Karpas-422 (cell line): ENCODE measurements around the gene GJD3. TPM values are rescaled to one million over a fixed set of nuclear protein-coding genes. Genes with fewer than 3 reads are reported as not detected.
A peak's percentile ranks its signal among the peaks of the same experiment; 100 is the strongest.

Experiments used
- DNase-seq: peaks from one replicate; pipeline ENCODE4 v3.0.0-alpha.2; 2015
- H2AFZ ChIP-seq: fragments of 200-600 bp; sonication (generic); 2 replicates; pipeline ENCODE4 v1.6.1; 2014; ENCODE audit warnings: antibody characterized with exemption, low read length, mixed read lengths
- H3K27ac ChIP-seq: fragments of 200-600 bp; sonication (generic); 2 replicates; pipeline ENCODE4 v1.5.1; 2014; ENCODE audit warnings: mild to moderate bottlenecking, low read length, moderate library complexity
- H3K27me3 ChIP-seq: fragments of 200-600 bp; sonication (generic); 2 replicates; pipeline ENCODE4 v1.6.1; 2014; ENCODE audit warnings: low read length, mixed read lengths
- H3K36me3 ChIP-seq: fragments of 200-600 bp; sonication (generic); 2 replicates; pipeline ENCODE4 v1.6.1; 2014; ENCODE audit warnings: low read length, mixed read lengths; ENCODE audit not compliant: insufficient read depth
- H3K4me1 ChIP-seq: fragments of 200-600 bp; sonication (generic); 2 replicates; pipeline ENCODE4 v1.6.1; 2014; ENCODE audit warnings: mild to moderate bottlenecking, low read length, mixed read lengths
- H3K4me2 ChIP-seq: fragments of 200-600 bp; sonication (generic); 2 replicates; pipeline ENCODE4 v1.6.1; 2014; ENCODE audit warnings: low read length, low read depth, mild to moderate bottlenecking; ENCODE audit not compliant: poor library complexity, severe bottlenecking
- H3K4me3 ChIP-seq: fragments of 200-600 bp; sonication (generic); 2 replicates; pipeline ENCODE4 v1.5.1; 2014; ENCODE audit warnings: mild to moderate bottlenecking, antibody characterized with exemption, low read length, mixed read lengths
- H3K79me2 ChIP-seq: fragments of 200-600 bp; sonication (generic); 2 replicates; pipeline ENCODE4 v1.6.1; 2014; ENCODE audit warnings: mild to moderate bottlenecking, low read length, mixed read lengths
- H3K9ac ChIP-seq: fragments of 200-600 bp; sonication (generic); 2 replicates; pipeline ENCODE4 v1.6.0; 2014; ENCODE audit warnings: low read length
- H3K9me2 ChIP-seq: fragments of 200-600 bp; sonication (generic), shearing (Covaris generic); replicated peaks from 2 replicates; pipeline ENCODE4 v1.6.0; 2014; ENCODE audit warnings: mild to moderate bottlenecking, low read length, moderate library complexity; ENCODE audit not compliant: insufficient read depth
- H3K9me3 ChIP-seq: fragments of 300-700, 200-600 bp; sonication (generic); 2 replicates; pipeline ENCODE4 v1.6.1; 2014; ENCODE audit warnings: low read length, mixed read lengths
- H4K20me1 ChIP-seq: fragments of 200-600 bp; sonication (generic); 2 replicates; pipeline ENCODE4 v1.6.1; 2014; ENCODE audit warnings: mild to moderate bottlenecking, antibody characterized with exemption, low read length, low read depth; ENCODE audit not compliant: insufficient read depth
- total RNA-seq: library from RNA; depleted of rRNA; stranded (reverse); fragments of >200 nt; shearing (Covaris generic); gene quantifications from 2 replicates; pipeline ENCODE4 v1.2.3, GENCODE V29; 2014; ENCODE audit warnings: low replicate concordance

GJD3 gene
- total RNA-seq, 1 experiment from 2014 or later = not detected

DNA sequence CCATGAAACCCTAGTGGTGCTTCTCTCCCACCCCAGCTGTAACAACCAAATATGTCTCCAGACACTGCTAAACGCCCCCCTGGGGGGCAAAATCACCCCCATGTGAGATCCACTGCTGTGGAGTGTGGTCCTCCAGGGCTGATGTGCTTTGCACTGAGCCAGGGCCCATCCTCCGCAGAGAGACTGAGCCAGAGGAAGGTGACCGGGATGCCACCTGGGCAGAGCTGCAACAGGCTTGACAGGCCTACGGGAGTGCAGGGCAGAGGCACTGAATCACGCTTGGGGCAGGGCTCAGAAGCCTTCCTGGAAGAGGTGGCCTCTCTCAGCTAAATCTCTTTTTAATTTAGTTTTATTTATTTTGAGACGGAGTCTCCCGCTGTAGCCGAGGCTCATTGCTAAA lies 4.4 kb downstream of the GJD3 start:
- Histone ChIP-seq H3K27ac (no peak overlapping the region), H3K79me2 (no peaks in the 10 kb centered on the region), H3K9me3 (no peaks in the 10 kb centered on the region)

GRCh38 chr17:40358323-40359038 lies 6.1 kb downstream of the GJD3 start:
- Histone ChIP-seq H3K4me3 (no peak overlapping the region), H2AFZ (peak overlapping the region; percentile 63; the same call in 1 of the 2 replicates), H3K27ac (no peak overlapping the region), H3K9ac (peak overlapping the region; percentile 41; the same call in 1 of the 2 replicates), H3K79me2 (no peaks in the 10 kb centered on the region), H4K20me1 (0 out of 2 replicates have a peak, but pooled peaks cover 5% of the 10 kb centered on the region), H3K9me2 (no peaks in the 10 kb centered on the region), H3K4me2 (peak overlapping the region; percentile 28), H3K4me1 (peaks cover 12% of the 10 kb centered on the region), H3K27me3 (no peaks in the 10 kb centered on the region), H3K36me3 (peaks cover 5% of the 10 kb centered on the region; the same call in 1 of the 2 replicates), H3K9me3 (no peaks in the 10 kb centered on the region)
- DNase-seq = peak; percentile 94

More for the DNA sequence above, 4.4 kb downstream of the GJD3 start:
- no peak overlapping the region for H2AFZ ChIP-seq
- peaks cover 5% of the 10 kb centered on the region; the same call in 1 of the 2 replicates for H3K36me3 ChIP-seq
- H3K27me3 ChIP-seq = no peaks in the 10 kb centered on the region
- no peak overlapping the region for H3K9ac ChIP-seq
- H3K4me2 ChIP-seq = no peak overlapping the region
- no peak overlapping the region for H3K4me3 ChIP-seq
- DNase-seq = no peak
- H4K20me1 ChIP-seq = 0 out of 2 replicates have a peak, but pooled peaks cover 5% of the 10 kb centered on the region
- no peaks in the 10 kb centered on the region for H3K9me2 ChIP-seq
- peaks cover 10% of the 10 kb centered on the region for H3K4me1 ChIP-seq

- DNase-seq = no peak
- Histone ChIP-seq H3K4me1 (peaks cover 20% of the 10 kb centered on the region), H3K4me2 (no peak overlapping the region), H3K9me2 (no peaks in the 10 kb centered on the region), H3K9me3 (no peaks in the 10 kb centered on the region), H4K20me1 (0 out of 2 replicates have a peak, but pooled peaks cover 4% of the 10 kb centered on the region), H3K79me2 (no peaks in the 10 kb centered on the region), H3K4me3 (no peak overlapping the region), H3K9ac (no peak overlapping the region), H3K27ac (no peak overlapping the region), H2AFZ (no peak overlapping the region), H3K36me3 (peaks cover 5% of the 10 kb centered on the region; the same call in 1 of the 2 replicates), H3K27me3 (no peaks in the 10 kb centered on the region)
Observed at GRCh38 chr17:40356990-40357881, 7.3 kb downstream of the GJD3 start.

- H4K20me1 ChIP-seq = no peaks in the 10 kb centered on the region
- no peaks in the 10 kb centered on the region for H3K79me2 ChIP-seq
- H3K27ac ChIP-seq = no peak overlapping the region
- no peak overlapping the region for H3K4me2 ChIP-seq
- H3K27me3 ChIP-seq = no peaks in the 10 kb centered on the region
- no peak for DNase-seq
- H2AFZ ChIP-seq = no peak overlapping the region
- H3K4me1 ChIP-seq = peaks cover 17% of the 10 kb centered on the region
- no peak overlapping the region for H3K9ac ChIP-seq
- H3K9me3 ChIP-seq = no peaks in the 10 kb centered on the region
- H3K4me3 ChIP-seq = no peak overlapping the region
- H3K9me2 ChIP-seq = no peaks in the 10 kb centered on the region
- peaks cover 5% of the 10 kb centered on the region; the same call in 1 of the 2 replicates for H3K36me3 ChIP-seq
Observed at GRCh38 chr17:40355804-40356758, 8.5 kb downstream of the GJD3 start.

- Histone ChIP-seq H3K4me2 (no peak overlapping the region), H3K9me3 (no peaks in the 10 kb centered on the region), H3K9ac (no peak overlapping the region), H3K36me3 (peaks cover 5% of the 10 kb centered on the region; the same call in 1 of the 2 replicates), H3K79me2 (no peaks in the 10 kb centered on the region), H3K9me2 (no peaks in the 10 kb centered on the region), H3K4me1 (peaks cover 17% of the 10 kb centered on the region), H4K20me1 (no peaks in the 10 kb centered on the region), H2AFZ (no peak overlapping the region), H3K27ac (no peak overlapping the region), H3K27me3 (no peaks in the 10 kb centered on the region), H3K4me3 (no peak overlapping the region)
- DNase-seq = peak; percentile 86
Observed at GRCh38 chr17:40355123-40355803, 9.3 kb downstream of the GJD3 start.

GRCh38 chr17:40354221-40355122 lies 10.1 kb downstream of the GJD3 start:
- H4K20me1 ChIP-seq = no peaks in the 10 kb centered on the region
- no peaks in the 10 kb centered on the region for H3K27me3 ChIP-seq
- no peaks in the 10 kb centered on the region for H3K79me2 ChIP-seq
- H3K27ac ChIP-seq = no peak overlapping the region
- no peak overlapping the region for H3K4me3 ChIP-seq
- no peak for DNase-seq
- no peaks in the 10 kb centered on the region for H3K9me2 ChIP-seq
- no peak overlapping the region for H3K9ac ChIP-seq
- no peak overlapping the region for H2AFZ ChIP-seq
- peaks cover 5% of the 10 kb centered on the region; the same call in 1 of the 2 replicates for H3K36me3 ChIP-seq
- no peaks in the 10 kb centered on the region for H3K9me3 ChIP-seq
- H3K4me2 ChIP-seq = no peak overlapping the region
- peaks cover 17% of the 10 kb centered on the region for H3K4me1 ChIP-seq
